ENCODE results near the gene PSKH1.

The PSKH1 gene

GRCh38 chr16:67939507-67940445 is 46.7 kb downstream of the PSKH1 start:
- FAIRE-seq (no peak), DNase-seq (ENCODE audit: low spot score) (no peak)

- FAIRE-seq = no peak
- DNase-seq (ENCODE audit: low spot score) = no peak
Observed at GRCh38 chr16:67940446-67941089, 47.5 kb downstream of the PSKH1 start.

GRCh38 chr16:67941469-67942199 is 48.6 kb downstream of the PSKH1 start:
- FAIRE-seq (no peak), DNase-seq (ENCODE audit: low spot score) (no peak)

GRCh38 chr16:67942200-67942509 is 49.1 kb downstream of the PSKH1 start:
- FAIRE-seq = no peak

GRCh38 chr16:67942510-67943255 is 49.6 kb downstream of the PSKH1 start:
- FAIRE-seq = no peak
- no peak for DNase-seq (ENCODE audit: low spot score)

More at GRCh38 chr16:67942200-67942509, 49.1 kb downstream of the PSKH1 start:
- DNase-seq (ENCODE audit: low spot score) = peak; percentile 54

- FAIRE-seq (no peak), DNase-seq (ENCODE audit: low spot score) (no peak)
Observed at GRCh38 chr16:67943256-67943618, 50.2 kb downstream of the PSKH1 start.

- no peak for FAIRE-seq
Observed at GRCh38 chr16:67943619-67944504, 50.8 kb downstream of the PSKH1 start, which contains the start of gene LCAT. Gene LCAT, minus strand, starts transcription at chr16:67944120. Its CDS starts 19 bp downstream, at chr16:67944101.

GRCh38 chr16:67944690-67945391 is 51.8 kb downstream of the PSKH1 start:
- DNase-seq (ENCODE audit: low spot score) (no peak), FAIRE-seq (no peak)

More at GRCh38 chr16:67943619-67944504, 50.8 kb downstream of the PSKH1 start, which contains the start of gene LCAT:
- no peak for DNase-seq (ENCODE audit: low spot score)

GRCh38 chr16:67945392-67945933 is 52.4 kb downstream of the PSKH1 start:
- FAIRE-seq (no peak), DNase-seq (ENCODE audit: low spot score) (no peak)

GRCh38 chr16:67946128-67946569 is 53.1 kb downstream of the PSKH1 start:
- no peak for FAIRE-seq
- no peak for DNase-seq (ENCODE audit: low spot score)

- no peak for FAIRE-seq
Observed at GRCh38 chr16:67946966-67947558, 54.0 kb downstream of the PSKH1 start.

GRCh38 chr16:67948015-67948414 is 55.0 kb downstream of the PSKH1 start:
- DNase-seq (ENCODE audit: low spot score) (no peak), FAIRE-seq (no peak)

More at GRCh38 chr16:67946966-67947558, 54.0 kb downstream of the PSKH1 start:
- DNase-seq (ENCODE audit: low spot score) = no peak

GRCh38 chr16:67949645-67950044 is 56.6 kb downstream of the PSKH1 start:
- DNase-seq (ENCODE audit: low spot score) (no peak), FAIRE-seq (no peak)

GRCh38 chr16:67950335-67950843 is 57.3 kb downstream of the PSKH1 start:
- no peak for DNase-seq (ENCODE audit: low spot score)
- FAIRE-seq = no peak

- DNase-seq (ENCODE audit: low spot score) (no peak), FAIRE-seq (no peak)
Observed at GRCh38 chr16:67951485-67951884, 58.4 kb downstream of the PSKH1 start.

- DNase-seq (ENCODE audit: low spot score) (no peak), FAIRE-seq (no peak)
Observed at GRCh38 chr16:67953641-67954375, 60.8 kb downstream of the PSKH1 start.

- DNase-seq (ENCODE audit: low spot score) (no peak), FAIRE-seq (no peak)
Observed at GRCh38 chr16:67954421-67955196, 61.6 kb downstream of the PSKH1 start.

All from urothelium cell line (cell line).